ENCODE results near the gene EXOC6. TPM values are rescaled to one million over a fixed set of nuclear protein-coding genes. Genes with fewer than 3 reads are reported as not detected.

Gene EXOC6
- polyA plus RNA-seq, 1 donor from 2014 or later = 26.3 TPM

- Histone ChIP-seq H4K20me1 (ENCODE audit: insufficient read depth) (no peaks in the 10 kb centered on the region), H3K79me2 (replicated peaks; ENCODE audit: insufficient read depth, low read length) (no peaks in the 10 kb centered on the region), H3K36me3 (ENCODE audit: insufficient read depth, low read length) (no peaks in the 10 kb centered on the region), H3K27ac (ENCODE audit: low read length) (no peak overlapping the region), H3K9me2 (ENCODE audit: insufficient read depth, low read length) (no peaks in the 10 kb centered on the region), H3K4me3 (ENCODE audit: low read length) (no peak overlapping the region), H3K27me3 (ENCODE audit: insufficient read depth, low read depth, low read length) (no peaks in the 10 kb centered on the region), H3K4me2 (ENCODE audit: low read length) (no peak overlapping the region), H3K9me3 (ENCODE audit: low read length) (no peaks in the 10 kb centered on the region), H3F3A (ENCODE audit: insufficient read depth, low read length, poor library complexity, severe bottlenecking) (no peaks in the 10 kb centered on the region), H2AFZ (ENCODE audit: low read depth, low read length) (no peak overlapping the region), H3K9ac (ENCODE audit: low read length) (no peak overlapping the region)
- no peak for TF ChIP-seq RAD21 (conservative IDR thresholded peaks at IDR 0.05)
- no peak for TF ChIP-seq POLR2AphosphoS5 (IDR thresholded peaks at IDR 0.05)
- TF ChIP-seq TAF1 (IDR thresholded peaks at IDR 0.05; ENCODE audit: low read depth) = no peak
- no peak for TF ChIP-seq MXI1 (conservative IDR thresholded peaks at IDR 0.05; ENCODE audit: poor library complexity, severe bottlenecking)
- TF ChIP-seq EP300 (conservative IDR thresholded peaks at IDR 0.05; ENCODE audit: poor library complexity, severe bottlenecking) = no peak
- no peak for TF ChIP-seq EZH2 (IDR thresholded peaks at IDR 0.05; ENCODE audit: borderline replicate concordance, insufficient read depth, low read length, poor library complexity, severe bottlenecking)
- TF ChIP-seq, protein P1, sequence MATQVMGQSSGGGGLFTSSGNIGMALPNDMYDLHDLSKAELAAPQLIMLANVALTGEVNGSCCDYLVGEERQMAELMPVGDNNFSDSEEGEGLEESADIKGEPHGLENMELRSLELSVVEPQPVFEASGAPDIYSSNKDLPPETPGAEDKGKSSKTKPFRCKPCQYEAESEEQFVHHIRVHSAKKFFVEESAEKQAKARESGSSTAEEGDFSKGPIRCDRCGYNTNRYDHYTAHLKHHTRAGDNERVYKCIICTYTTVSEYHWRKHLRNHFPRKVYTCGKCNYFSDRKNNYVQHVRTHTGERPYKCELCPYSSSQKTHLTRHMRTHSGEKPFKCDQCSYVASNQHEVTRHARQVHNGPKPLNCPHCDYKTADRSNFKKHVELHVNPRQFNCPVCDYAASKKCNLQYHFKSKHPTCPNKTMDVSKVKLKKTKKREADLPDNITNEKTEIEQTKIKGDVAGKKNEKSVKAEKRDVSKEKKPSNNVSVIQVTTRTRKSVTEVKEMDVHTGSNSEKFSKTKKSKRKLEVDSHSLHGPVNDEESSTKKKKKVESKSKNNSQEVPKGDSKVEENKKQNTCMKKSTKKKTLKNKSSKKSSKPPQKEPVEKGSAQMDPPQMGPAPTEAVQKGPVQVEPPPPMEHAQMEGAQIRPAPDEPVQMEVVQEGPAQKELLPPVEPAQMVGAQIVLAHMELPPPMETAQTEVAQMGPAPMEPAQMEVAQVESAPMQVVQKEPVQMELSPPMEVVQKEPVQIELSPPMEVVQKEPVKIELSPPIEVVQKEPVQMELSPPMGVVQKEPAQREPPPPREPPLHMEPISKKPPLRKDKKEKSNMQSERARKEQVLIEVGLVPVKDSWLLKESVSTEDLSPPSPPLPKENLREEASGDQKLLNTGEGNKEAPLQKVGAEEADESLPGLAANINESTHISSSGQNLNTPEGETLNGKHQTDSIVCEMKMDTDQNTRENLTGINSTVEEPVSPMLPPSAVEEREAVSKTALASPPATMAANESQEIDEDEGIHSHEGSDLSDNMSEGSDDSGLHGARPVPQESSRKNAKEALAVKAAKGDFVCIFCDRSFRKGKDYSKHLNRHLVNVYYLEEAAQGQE (IDR thresholded peaks at IDR 0.05; ENCODE audit: borderline replicate concordance) = no peak
- no peak for TF ChIP-seq SMC3 (conservative IDR thresholded peaks at IDR 0.05; ENCODE audit: poor library complexity)
- TF ChIP-seq, protein P2, sequence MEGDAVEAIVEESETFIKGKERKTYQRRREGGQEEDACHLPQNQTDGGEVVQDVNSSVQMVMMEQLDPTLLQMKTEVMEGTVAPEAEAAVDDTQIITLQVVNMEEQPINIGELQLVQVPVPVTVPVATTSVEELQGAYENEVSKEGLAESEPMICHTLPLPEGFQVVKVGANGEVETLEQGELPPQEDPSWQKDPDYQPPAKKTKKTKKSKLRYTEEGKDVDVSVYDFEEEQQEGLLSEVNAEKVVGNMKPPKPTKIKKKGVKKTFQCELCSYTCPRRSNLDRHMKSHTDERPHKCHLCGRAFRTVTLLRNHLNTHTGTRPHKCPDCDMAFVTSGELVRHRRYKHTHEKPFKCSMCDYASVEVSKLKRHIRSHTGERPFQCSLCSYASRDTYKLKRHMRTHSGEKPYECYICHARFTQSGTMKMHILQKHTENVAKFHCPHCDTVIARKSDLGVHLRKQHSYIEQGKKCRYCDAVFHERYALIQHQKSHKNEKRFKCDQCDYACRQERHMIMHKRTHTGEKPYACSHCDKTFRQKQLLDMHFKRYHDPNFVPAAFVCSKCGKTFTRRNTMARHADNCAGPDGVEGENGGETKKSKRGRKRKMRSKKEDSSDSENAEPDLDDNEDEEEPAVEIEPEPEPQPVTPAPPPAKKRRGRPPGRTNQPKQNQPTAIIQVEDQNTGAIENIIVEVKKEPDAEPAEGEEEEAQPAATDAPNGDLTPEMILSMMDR (IDR thresholded peaks at IDR 0.05; ENCODE audit: poor library complexity, severe bottlenecking) = no peak
Observed at GRCh38 chr10:93032809-93033137, 184.5 kb downstream of the EXOC6 start.

- Histone ChIP-seq H3K9ac (ENCODE audit: low read length) (no peak overlapping the region), H3K27me3 (ENCODE audit: insufficient read depth, low read depth, low read length) (no peaks in the 10 kb centered on the region), H3K79me2 (replicated peaks; ENCODE audit: insufficient read depth, low read length) (no peaks in the 10 kb centered on the region), H2AFZ (ENCODE audit: low read depth, low read length) (no peak overlapping the region), H3K4me2 (ENCODE audit: low read length) (no peak overlapping the region), H3K36me3 (ENCODE audit: insufficient read depth, low read length) (no peaks in the 10 kb centered on the region), H3K9me3 (ENCODE audit: low read length) (no peaks in the 10 kb centered on the region), H3K9me2 (ENCODE audit: insufficient read depth, low read length) (no peaks in the 10 kb centered on the region), H3K4me3 (ENCODE audit: low read length) (no peak overlapping the region), H3F3A (ENCODE audit: insufficient read depth, low read length, poor library complexity, severe bottlenecking) (no peaks in the 10 kb centered on the region), H3K27ac (ENCODE audit: low read length) (no peak overlapping the region), H4K20me1 (ENCODE audit: insufficient read depth) (no peaks in the 10 kb centered on the region)
- no peak for TF ChIP-seq TAF1 (IDR thresholded peaks at IDR 0.05; ENCODE audit: low read depth)
- no peak for TF ChIP-seq EZH2 (IDR thresholded peaks at IDR 0.05; ENCODE audit: borderline replicate concordance, insufficient read depth, low read length, poor library complexity, severe bottlenecking)
- TF ChIP-seq RAD21 (conservative IDR thresholded peaks at IDR 0.05) = no peak
- TF ChIP-seq, protein P1 (IDR thresholded peaks at IDR 0.05; ENCODE audit: borderline replicate concordance) = no peak
- TF ChIP-seq, protein P2 (IDR thresholded peaks at IDR 0.05; ENCODE audit: poor library complexity, severe bottlenecking) = no peak
- TF ChIP-seq POLR2AphosphoS5 (IDR thresholded peaks at IDR 0.05) = no peak
- no peak for TF ChIP-seq MXI1 (conservative IDR thresholded peaks at IDR 0.05; ENCODE audit: poor library complexity, severe bottlenecking)
- no peak for TF ChIP-seq SMC3 (conservative IDR thresholded peaks at IDR 0.05; ENCODE audit: poor library complexity)
- no peak for TF ChIP-seq EP300 (conservative IDR thresholded peaks at IDR 0.05; ENCODE audit: poor library complexity, severe bottlenecking)
Observed at GRCh38 chr10:93034426-93034825, 186.1 kb downstream of the EXOC6 start.

Measured in neural cell (in vitro differentiated cells).